Measurements from ENCODE around the gene FNDC3B.
"Not testable (repeated sequence)": the region's sequence is repeated elsewhere in the genome, so short reads cannot be mapped to it uniquely, and the experiment has no call there.

The FNDC3B gene

DNA sequence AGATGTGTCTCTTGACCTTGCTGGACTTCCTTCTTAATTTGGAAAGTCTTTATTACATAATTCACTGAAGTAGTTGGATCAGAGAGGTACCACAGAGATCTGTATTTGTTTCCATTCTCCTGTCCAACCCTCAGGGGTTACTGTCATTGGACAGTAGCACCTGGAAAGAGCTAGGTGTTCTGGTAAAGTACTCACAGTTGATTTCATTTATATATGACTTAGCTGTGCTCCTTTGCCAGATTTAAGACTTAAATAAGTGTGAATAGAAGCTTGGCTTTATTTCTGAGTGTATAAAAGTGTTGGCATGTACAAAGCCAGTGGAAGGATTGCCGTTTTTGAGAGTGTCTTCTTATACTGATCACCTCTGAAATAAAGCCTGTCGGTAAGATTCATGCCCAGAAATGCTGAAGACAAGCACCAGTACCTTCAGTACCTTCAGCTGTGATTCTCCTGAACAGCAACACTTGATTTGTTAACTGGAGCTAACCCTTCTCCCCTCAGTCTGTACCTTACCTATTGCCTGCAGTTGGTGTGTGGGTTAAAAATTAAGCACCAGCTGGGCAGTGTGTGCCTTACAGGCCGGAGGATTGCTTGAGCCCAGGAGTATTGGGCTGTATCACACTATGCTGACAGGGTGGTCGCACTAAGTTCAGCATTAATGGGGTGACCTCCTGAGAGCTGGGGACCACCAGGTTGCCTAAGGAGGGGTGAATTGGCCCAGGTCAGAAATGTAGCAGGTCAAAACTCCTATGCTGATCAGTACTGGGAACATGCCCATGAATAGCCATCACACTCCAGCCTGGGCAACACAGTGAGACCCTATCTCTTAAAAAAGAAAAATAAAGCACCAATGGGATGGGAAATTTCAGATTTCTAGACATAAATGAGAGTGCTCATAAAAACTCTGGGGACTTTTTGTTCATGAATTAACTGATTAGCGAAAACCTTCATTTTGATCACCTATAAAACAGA, 197.7 kb downstream of the FNDC3B start:
- no peak overlapping the region for H3K4me3 ChIP-seq (ENCODE audit: low read depth, low read length)
- TF ChIP-seq, protein P1, sequence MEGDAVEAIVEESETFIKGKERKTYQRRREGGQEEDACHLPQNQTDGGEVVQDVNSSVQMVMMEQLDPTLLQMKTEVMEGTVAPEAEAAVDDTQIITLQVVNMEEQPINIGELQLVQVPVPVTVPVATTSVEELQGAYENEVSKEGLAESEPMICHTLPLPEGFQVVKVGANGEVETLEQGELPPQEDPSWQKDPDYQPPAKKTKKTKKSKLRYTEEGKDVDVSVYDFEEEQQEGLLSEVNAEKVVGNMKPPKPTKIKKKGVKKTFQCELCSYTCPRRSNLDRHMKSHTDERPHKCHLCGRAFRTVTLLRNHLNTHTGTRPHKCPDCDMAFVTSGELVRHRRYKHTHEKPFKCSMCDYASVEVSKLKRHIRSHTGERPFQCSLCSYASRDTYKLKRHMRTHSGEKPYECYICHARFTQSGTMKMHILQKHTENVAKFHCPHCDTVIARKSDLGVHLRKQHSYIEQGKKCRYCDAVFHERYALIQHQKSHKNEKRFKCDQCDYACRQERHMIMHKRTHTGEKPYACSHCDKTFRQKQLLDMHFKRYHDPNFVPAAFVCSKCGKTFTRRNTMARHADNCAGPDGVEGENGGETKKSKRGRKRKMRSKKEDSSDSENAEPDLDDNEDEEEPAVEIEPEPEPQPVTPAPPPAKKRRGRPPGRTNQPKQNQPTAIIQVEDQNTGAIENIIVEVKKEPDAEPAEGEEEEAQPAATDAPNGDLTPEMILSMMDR (IDR thresholded peaks at IDR 0.05; ENCODE audit: low read depth, low read length, missing control alignments) = no peak
- in situ Hi-C loops (cut with HindIII; ENCODE audit: low sequenced_read_pairs) = loop anchor here (5.0 kb wide), 1 partner anchor 95 kb away; no protein-coding TSS in a partner anchor
- no peak for DNase-seq (ENCODE audit: low read depth)

DNA sequence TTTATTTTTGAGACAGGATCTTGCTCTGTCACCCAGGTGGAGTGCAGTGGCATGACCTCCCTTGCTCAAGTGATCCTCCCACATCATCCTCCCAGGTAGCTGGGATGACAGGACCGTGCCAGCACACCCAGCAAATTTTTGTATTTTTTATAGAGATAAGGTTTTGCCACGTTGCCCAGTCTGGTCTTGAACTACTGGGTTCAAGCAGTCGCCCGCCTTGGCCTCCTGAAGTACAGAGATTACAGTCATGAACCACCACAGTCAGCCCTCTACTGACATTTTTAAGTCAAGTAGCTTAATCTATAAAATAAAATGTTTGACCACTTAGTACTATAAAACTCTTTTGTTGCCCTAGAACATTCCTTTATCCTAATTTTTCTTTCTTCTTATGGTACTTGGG, 198.8 kb downstream of the FNDC3B start:
- TF ChIP-seq, protein P1 (IDR thresholded peaks at IDR 0.05; ENCODE audit: low read depth, low read length, missing control alignments) = no peak
- in situ Hi-C loops (cut with HindIII; ENCODE audit: low sequenced_read_pairs) = loop anchor here (5.0 kb wide), 1 partner anchor 96 kb away; no protein-coding TSS in a partner anchor
- DNase-seq (ENCODE audit: low read depth) = no peak

DNA sequence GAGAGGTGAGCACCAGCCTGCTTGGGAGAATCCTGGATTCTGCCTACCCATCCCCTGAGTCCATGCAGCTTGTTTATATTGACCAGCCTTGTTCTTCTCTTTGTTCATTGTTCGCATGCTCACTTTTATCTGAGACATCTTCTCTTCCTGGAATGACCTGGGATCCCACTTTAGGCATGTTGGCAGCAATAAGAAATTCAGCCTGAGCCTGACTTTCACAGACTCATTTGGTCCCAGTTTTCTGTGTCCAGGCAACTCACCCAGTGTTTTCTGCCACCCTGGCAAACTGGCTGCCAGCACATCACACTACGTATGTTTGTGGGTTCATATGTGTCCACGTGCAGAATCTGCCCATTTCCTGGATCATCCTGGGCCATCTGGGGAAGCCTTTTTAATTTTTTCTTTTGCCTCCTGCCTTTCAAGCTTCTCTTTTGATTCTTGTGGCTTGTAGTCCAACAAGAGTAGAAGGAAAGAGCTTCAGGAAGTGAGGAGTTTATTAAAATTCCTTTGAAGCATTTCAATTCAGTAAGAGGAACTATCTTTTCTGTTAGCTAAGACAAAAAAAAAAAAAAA, 199.9 kb downstream of the FNDC3B start:
- DNase-seq (ENCODE audit: low read depth) = no peak
- in situ Hi-C loops (cut with HindIII; ENCODE audit: low sequenced_read_pairs) = loop anchor here (5.0 kb wide), 1 partner anchor 97 kb away; no protein-coding TSS in a partner anchor
- no peak overlapping the region for H3K4me3 ChIP-seq (ENCODE audit: low read depth, low read length)
- TF ChIP-seq, protein P1 (IDR thresholded peaks at IDR 0.05; ENCODE audit: low read depth, low read length, missing control alignments) = no peak

More for the DNA sequence above, 198.8 kb downstream of the FNDC3B start:
- no peak overlapping the region for H3K4me3 ChIP-seq (ENCODE audit: low read depth, low read length)

DNA sequence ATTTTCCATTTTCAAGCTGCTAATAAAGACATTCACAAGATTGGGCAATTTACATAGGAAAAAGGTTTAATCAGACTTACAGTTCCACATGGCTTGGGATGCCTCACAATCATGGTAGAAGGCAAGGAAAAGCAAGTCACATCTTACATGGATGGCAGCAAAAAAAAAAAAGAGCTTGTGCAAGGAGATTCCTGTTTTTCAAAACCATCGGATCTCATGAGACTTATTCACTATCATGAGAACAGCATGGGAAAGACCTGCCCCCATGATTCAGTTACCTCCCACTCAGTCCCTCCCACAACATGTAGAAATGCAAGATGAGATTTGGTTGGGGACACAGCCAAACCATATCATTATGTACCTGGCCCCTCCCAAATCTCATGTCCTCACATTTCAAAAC, 202.0 kb downstream of the FNDC3B start:
- H3K4me3 ChIP-seq (ENCODE audit: low read depth, low read length) = no peak overlapping the region
- no peak for DNase-seq (ENCODE audit: low read depth)
- TF ChIP-seq, protein P1 (IDR thresholded peaks at IDR 0.05; ENCODE audit: low read depth, low read length, missing control alignments) = no peak
- in situ Hi-C loops (cut with HindIII; ENCODE audit: low sequenced_read_pairs) = no loop called here

DNA sequence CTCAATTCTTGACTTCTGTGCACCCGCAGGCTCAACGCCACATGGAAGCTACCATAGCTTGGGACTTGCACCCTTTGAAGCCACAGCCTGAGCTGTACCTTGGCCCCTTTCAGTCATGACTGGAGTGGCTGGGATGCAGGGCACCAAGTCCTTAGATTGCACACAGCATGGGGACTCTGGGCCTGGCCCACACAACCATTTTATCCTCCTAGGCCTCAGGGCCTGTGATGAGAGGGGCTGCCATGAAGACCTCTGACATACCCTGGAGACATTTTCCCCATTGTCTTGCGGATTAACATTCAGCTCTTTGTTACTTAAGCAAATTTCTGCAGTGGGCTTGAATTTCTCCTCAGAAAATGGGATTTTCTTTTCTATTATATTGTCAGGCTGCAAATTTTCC, 203.1 kb downstream of the FNDC3B start:
- in situ Hi-C loops (cut with HindIII; ENCODE audit: low sequenced_read_pairs); DNase-seq (ENCODE audit: low read depth); H3K4me3 ChIP-seq (ENCODE audit: low read depth, low read length): not testable (repeated sequence)

DNA sequence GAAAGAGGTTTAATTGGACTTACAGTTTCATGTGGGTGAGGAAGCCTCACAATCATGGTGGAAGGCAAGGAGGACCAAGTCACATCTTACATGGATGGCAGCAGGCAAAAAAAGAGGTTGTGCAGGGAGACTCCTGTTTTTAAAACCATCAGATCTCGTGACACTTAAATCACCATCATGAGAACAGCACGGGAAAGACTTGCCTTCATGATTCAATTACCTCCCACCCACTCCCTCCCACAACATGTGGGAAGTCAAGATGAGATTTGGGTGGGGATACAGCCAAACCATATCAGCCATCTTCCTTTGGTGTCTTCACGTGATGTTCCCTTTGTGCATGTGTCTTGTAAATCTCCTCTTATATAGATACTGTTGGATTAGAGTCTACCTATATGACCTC, 204.0 kb downstream of the FNDC3B start:
- in situ Hi-C loops (cut with HindIII; ENCODE audit: low sequenced_read_pairs); DNase-seq (ENCODE audit: low read depth); H3K4me3 ChIP-seq (ENCODE audit: low read depth, low read length): not testable (repeated sequence)

DNA sequence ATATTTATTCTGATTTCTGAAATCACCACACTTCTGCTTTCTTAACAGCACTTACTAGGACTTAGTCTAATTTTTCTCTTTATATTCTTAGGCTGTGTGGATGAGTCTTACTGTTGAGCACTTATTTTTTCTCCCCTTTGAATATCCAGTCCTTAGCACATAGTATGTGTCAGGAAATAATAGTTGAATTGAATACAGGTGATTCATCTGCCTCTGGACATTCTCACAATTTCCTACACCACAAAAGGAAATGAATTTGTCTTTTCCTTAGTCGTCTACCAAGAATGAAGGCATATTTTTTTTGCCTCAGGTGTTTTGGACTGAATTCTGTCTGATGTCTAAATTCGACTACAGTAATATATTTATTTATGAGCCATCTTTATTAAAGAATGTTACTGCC, 204.6 kb downstream of the FNDC3B start:
- TF ChIP-seq, protein P1 (IDR thresholded peaks at IDR 0.05; ENCODE audit: low read depth, low read length, missing control alignments) = no peak
- no peak for DNase-seq (ENCODE audit: low read depth)
- in situ Hi-C loops (cut with HindIII; ENCODE audit: low sequenced_read_pairs) = no loop called here
- no peak overlapping the region for H3K4me3 ChIP-seq (ENCODE audit: low read depth, low read length)

Data from astrocyte of the cerebellum (primary cell).